Adrenal gland (tissue), 5 donors: ENCODE results near the gene DYNC1I2.

Source experiments
- CTCF ChIP-seq, 6 experiments: fragments of 450-650 bp in 4 of 6; fragments of 200-600 bp in 2 of 6; sonication (generic) in 1 of 6; IDR thresholded peaks; 1 replicate in 5 of 6; 2 replicates in 1 of 6; pipeline versions ENCODE4 v1.5.1 to v1.8.0; 2016 to 2021; ENCODE audit warnings: antibody characterized with exemption in 6 of 6, mild to moderate bottlenecking in 2 of 6, moderate library complexity in 1 of 6
- POLR2A ChIP-seq, 2 donors: fragments of 450-650 bp; IDR thresholded peaks; one replicate each; pipeline ENCODE4 v1.6.1; 2017; ENCODE audit warnings: antibody characterized with exemption in 2 of 2, mild to moderate bottlenecking in 2 of 2, moderate library complexity in 1 of 2
- donor health status: DM: no; HTN: no; CAD: no.

- TF ChIP-seq CTCF (IDR thresholded peaks at IDR 0.05) (no peak), POLR2A (IDR thresholded peaks at IDR 0.05) (no peak)
Observed at GRCh38 chr2:171791361-171791760, 104.1 kb downstream of the DYNC1I2 start.
